Keratinocyte (primary cell): ENCODE data around the gene WDR47.

Source experiments
- CTCF ChIP-seq, 3 experiments: IDR thresholded peaks in 1 of 3; conservative IDR thresholded peaks in 1 of 3; optimal IDR thresholded peaks in 1 of 3; 2 replicates in 2 of 3; 3 replicates in 1 of 3; pipeline versions ENCODE3 to v1.5.1; 2011; ENCODE audit warnings: low read length in 3 of 3, mild to moderate bottlenecking in 3 of 3, moderate library complexity in 2 of 3, control low read depth in 1 of 3, inconsistent platforms in 1 of 3; ENCODE audit not compliant: insufficient read depth in 2 of 3; ENCODE audit errors: extremely low read depth in 1 of 3
- EZH2 ChIP-seq: IDR thresholded peaks from one replicate; pipeline ENCODE4 v1.6.1; 2012; ENCODE audit warnings: inconsistent platforms, mild to moderate bottlenecking, low read length, moderate library complexity

- TF ChIP-seq EZH2 (no peak), CTCF (optimal IDR thresholded peaks at IDR 0.05 in 1 of 3, IDR thresholded peaks at IDR 0.05 in 1 of 3, conservative IDR thresholded peaks at IDR 0.05 in 1 of 3; ENCODE audit: extremely low read depth in 1 of 3, insufficient read depth in 2 of 3, low read length in 3 of 3) (no peak)
Measured at GRCh38 chr1:109041621-109042468, at the start of gene WDR47.
